ENCODE data around the gene OIT3. TPM values are rescaled to one million over a fixed set of nuclear protein-coding genes. Genes with fewer than 3 reads are reported as not detected.
"Not testable (repeated sequence)": the region's sequence is repeated elsewhere in the genome, so short reads cannot be mapped to it uniquely, and the experiment has no call there.

OIT3 gene
- polyA plus RNA-seq, 1 donor from 2014 or later = not detected

GRCh38 chr10:72899545-72899944 lies 6.0 kb downstream of the OIT3 start:
- no peak for TF ChIP-seq MXI1 (conservative IDR thresholded peaks at IDR 0.05; ENCODE audit: poor library complexity, severe bottlenecking)
- TF ChIP-seq CTCF (IDR thresholded peaks at IDR 0.05; ENCODE audit: poor library complexity, severe bottlenecking) = no peak
- TF ChIP-seq TAF1 (IDR thresholded peaks at IDR 0.05; ENCODE audit: low read depth) = no peak
- TF ChIP-seq EP300 (conservative IDR thresholded peaks at IDR 0.05; ENCODE audit: poor library complexity, severe bottlenecking) = no peak
- no peak for TF ChIP-seq EZH2 (IDR thresholded peaks at IDR 0.05; ENCODE audit: borderline replicate concordance, insufficient read depth, low read length, poor library complexity, severe bottlenecking)
- TF ChIP-seq RAD21 (conservative IDR thresholded peaks at IDR 0.05) = no peak
- TF ChIP-seq REST (IDR thresholded peaks at IDR 0.05; ENCODE audit: borderline replicate concordance) = no peak
- TF ChIP-seq SMC3 (conservative IDR thresholded peaks at IDR 0.05; ENCODE audit: poor library complexity) = no peak
- no peak for TF ChIP-seq POLR2AphosphoS5 (IDR thresholded peaks at IDR 0.05)
- no peaks in the 10 kb centered on the region for H3K36me3 ChIP-seq (ENCODE audit: insufficient read depth, low read length)
- H2AFZ ChIP-seq (ENCODE audit: low read depth, low read length) = no peak overlapping the region

GRCh38 chr10:72903941-72904446 lies 10.5 kb downstream of the OIT3 start:
- H4K20me1 ChIP-seq (ENCODE audit: insufficient read depth); H3K9me2 ChIP-seq (ENCODE audit: insufficient read depth, low read length); H3K36me3 ChIP-seq (ENCODE audit: insufficient read depth, low read length); H3K27me3 ChIP-seq (ENCODE audit: insufficient read depth, low read depth, low read length); H3K4me2 ChIP-seq (ENCODE audit: low read length); H3K79me2 ChIP-seq (replicated peaks; ENCODE audit: insufficient read depth, low read length); H3K27ac ChIP-seq (ENCODE audit: low read length); H2AFZ ChIP-seq (ENCODE audit: low read depth, low read length); H3K9ac ChIP-seq (ENCODE audit: low read length); H3F3A ChIP-seq (ENCODE audit: insufficient read depth, low read length, poor library complexity, severe bottlenecking); H3K9me3 ChIP-seq (ENCODE audit: low read length); H3K4me3 ChIP-seq (ENCODE audit: low read length): not testable (repeated sequence)

More at GRCh38 chr10:72899545-72899944, 6.0 kb downstream of the OIT3 start:
- Histone ChIP-seq H3F3A (ENCODE audit: insufficient read depth, low read length, poor library complexity, severe bottlenecking) (no peaks in the 10 kb centered on the region), H3K4me3 (ENCODE audit: low read length) (no peak overlapping the region), H3K27me3 (ENCODE audit: insufficient read depth, low read depth, low read length) (no peaks in the 10 kb centered on the region), H3K27ac (ENCODE audit: low read length) (no peak overlapping the region), H3K4me2 (ENCODE audit: low read length) (no peak overlapping the region), H3K9ac (ENCODE audit: low read length) (no peak overlapping the region), H4K20me1 (ENCODE audit: insufficient read depth) (no peaks in the 10 kb centered on the region), H3K9me2 (ENCODE audit: insufficient read depth, low read length) (no peaks in the 10 kb centered on the region), H3K79me2 (replicated peaks; ENCODE audit: insufficient read depth, low read length) (no peaks in the 10 kb centered on the region), H3K9me3 (ENCODE audit: low read length) (no peaks in the 10 kb centered on the region)

- Histone ChIP-seq H3K9me2 (ENCODE audit: insufficient read depth, low read length) (no peaks in the 10 kb centered on the region), H3K27ac (ENCODE audit: low read length) (no peak overlapping the region), H3K36me3 (ENCODE audit: insufficient read depth, low read length) (no peaks in the 10 kb centered on the region), H3K9me3 (ENCODE audit: low read length) (no peaks in the 10 kb centered on the region), H3F3A (ENCODE audit: insufficient read depth, low read length, poor library complexity, severe bottlenecking) (no peaks in the 10 kb centered on the region), H3K4me2 (ENCODE audit: low read length) (no peak overlapping the region), H3K27me3 (ENCODE audit: insufficient read depth, low read depth, low read length) (no peaks in the 10 kb centered on the region), H3K9ac (ENCODE audit: low read length) (no peak overlapping the region), H3K79me2 (replicated peaks; ENCODE audit: insufficient read depth, low read length) (no peaks in the 10 kb centered on the region), H3K4me3 (ENCODE audit: low read length) (no peak overlapping the region), H2AFZ (ENCODE audit: low read depth, low read length) (no peak overlapping the region), H4K20me1 (ENCODE audit: insufficient read depth) (no peaks in the 10 kb centered on the region)
- TF ChIP-seq RAD21 (conservative IDR thresholded peaks at IDR 0.05) (no peak), TAF1 (IDR thresholded peaks at IDR 0.05; ENCODE audit: low read depth) (no peak), EP300 (conservative IDR thresholded peaks at IDR 0.05; ENCODE audit: poor library complexity, severe bottlenecking) (no peak), MXI1 (conservative IDR thresholded peaks at IDR 0.05; ENCODE audit: poor library complexity, severe bottlenecking) (no peak), EZH2 (IDR thresholded peaks at IDR 0.05; ENCODE audit: borderline replicate concordance, insufficient read depth, low read length, poor library complexity, severe bottlenecking) (no peak), REST (IDR thresholded peaks at IDR 0.05; ENCODE audit: borderline replicate concordance) (no peak), SMC3 (conservative IDR thresholded peaks at IDR 0.05; ENCODE audit: poor library complexity) (no peak), POLR2AphosphoS5 (IDR thresholded peaks at IDR 0.05) (no peak), CTCF (IDR thresholded peaks at IDR 0.05; ENCODE audit: poor library complexity, severe bottlenecking) (no peak)
These were observed 11.3 kb downstream of the OIT3 start for GRCh38 chr10:72904806-72905205.
